ENCODE measurements around the gene MATK.

Gene MATK

GRCh38 chr19:3788996-3789778 lies 3.0 kb upstream of the MATK start:
- no peak for DNase-seq (ENCODE audit: low read depth)

- no peak for DNase-seq (ENCODE audit: low read depth)
These were observed 687 bp downstream of the MATK start for GRCh38 chr19:3785451-3785937.

DNA sequence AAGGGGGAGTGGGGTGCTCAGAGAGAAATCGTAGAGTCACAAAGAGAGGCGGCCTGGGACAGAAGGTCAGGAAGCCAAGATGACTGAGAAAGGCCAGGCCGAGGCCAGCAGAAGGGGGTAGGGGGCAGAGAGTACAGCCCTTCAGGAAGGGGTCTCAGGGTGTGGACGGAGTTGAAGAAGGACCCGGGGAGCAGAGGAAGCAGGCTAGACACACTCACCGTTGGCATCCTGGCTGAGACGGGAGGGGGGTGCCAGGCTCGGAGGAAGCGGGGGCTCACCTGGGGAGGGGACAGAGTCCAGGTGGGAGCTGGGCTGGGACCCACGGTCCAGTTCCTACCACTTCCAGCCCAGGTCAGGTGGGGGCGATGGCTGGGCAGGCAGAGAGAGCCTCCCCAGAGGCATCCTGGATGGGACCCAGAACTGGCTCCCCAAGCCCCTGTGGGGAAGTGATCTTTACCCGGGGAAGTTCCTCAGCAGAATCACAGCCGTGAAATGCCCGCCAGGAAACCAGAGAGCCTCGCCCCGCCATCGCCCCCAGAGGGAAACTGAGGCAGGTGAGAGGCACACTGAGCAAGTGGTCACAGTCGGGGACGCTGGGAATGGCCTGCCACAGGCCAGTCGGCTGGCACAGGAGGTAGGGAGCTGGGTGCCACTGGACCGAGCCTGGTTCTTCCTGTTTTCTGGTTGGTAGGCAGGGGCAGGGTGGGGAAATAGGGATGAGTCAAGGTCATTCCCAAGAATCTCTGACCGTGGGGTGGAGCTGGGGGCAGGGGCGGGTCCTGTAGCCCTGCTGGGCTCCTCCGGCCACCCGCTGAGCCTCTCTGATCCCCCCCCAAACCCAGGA lies 1.4 kb downstream of the MATK start:
- no peak for DNase-seq (ENCODE audit: low read depth)

DNA sequence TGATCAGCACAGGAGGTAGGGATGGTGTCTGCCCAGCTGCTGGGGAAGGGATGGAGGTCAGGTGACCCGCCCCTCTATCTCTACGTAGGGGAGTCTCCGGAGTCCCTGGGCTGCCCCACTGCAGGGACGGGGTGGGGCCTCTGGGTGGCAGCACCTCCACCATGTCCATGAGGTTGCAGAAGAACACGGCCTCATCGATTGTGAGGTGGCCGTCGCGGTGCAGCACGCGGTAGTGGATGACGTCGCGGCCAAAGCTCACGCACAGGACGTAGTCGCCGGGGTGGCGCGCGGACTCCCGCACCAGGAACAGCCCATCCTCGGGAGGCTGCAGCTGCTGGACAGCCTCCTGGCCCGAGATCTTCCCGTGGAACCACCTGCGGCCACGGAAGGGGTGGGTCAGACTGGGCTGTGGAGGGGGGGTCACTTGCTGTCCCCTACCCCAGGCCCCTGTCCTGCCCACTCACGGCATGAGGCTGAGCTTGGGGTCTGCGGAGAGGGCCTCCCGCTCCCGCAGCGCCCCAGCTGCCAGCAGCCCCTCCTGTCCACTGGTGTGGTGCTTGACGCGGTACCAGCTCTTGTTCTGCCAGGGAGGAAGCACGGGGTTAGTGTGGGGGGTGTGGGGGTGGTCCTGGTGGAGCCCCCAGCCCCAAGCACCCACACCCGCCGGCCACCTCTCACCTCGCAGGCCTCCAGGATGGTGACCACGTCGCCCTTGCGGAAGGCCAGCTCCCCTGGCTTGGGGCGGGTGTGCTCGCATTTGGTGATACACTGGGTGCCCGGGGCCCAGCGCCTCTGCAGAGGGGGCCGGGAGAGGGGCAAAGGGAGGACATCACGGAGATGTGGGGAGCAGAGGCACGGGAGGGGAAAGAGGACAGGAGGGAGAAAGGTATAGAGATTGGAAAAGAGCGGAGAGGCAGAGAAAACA lies 2.3 kb downstream of the MATK start:
- DNase-seq (ENCODE audit: low read depth), result no peak

GRCh38 chr19:3782903-3783302 lies 3.3 kb downstream of the MATK start:
- DNase-seq (ENCODE audit: low read depth), result no peak

DNA sequence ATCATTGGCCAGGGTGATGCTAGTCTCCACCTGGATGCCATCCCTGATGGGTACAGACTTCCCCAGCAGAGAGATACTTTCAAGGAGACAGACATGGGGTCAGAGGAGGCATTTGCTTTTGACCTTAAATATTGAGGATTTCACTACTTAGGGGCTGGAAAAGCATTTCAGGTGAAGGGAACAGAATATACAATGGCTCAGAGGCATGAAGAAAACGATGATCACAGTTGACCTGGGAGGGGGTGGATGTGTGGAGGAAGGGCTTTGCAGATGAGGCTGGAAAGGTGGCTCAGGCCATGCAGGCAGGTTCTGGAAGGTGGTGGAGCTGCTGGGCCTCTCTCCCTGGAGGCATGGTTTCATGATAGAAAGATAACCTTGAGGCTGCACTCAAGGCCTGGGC lies 3.9 kb downstream of the MATK start:
- no peak for DNase-seq (ENCODE audit: low read depth)

- no peak for DNase-seq (ENCODE audit: low read depth)
These were observed 4.6 kb downstream of the MATK start for GRCh38 chr19:3781603-3782002.

- DNase-seq (ENCODE audit: low read depth), result no peak
These were observed 5.3 kb downstream of the MATK start for GRCh38 chr19:3780786-3781304.

GRCh38 chr19:3778899-3779723 lies 7.1 kb downstream of the MATK start:
- no peak for DNase-seq (ENCODE audit: low read depth)

GRCh38 chr19:3778104-3778867 lies 7.9 kb downstream of the MATK start:
- DNase-seq (ENCODE audit: low read depth), result no peak

- no peak for DNase-seq (ENCODE audit: low read depth)
These were observed 9.6 kb downstream of the MATK start for GRCh38 chr19:3776479-3777040.

- DNase-seq (ENCODE audit: low read depth), result no peak
These were observed 10.3 kb downstream of the MATK start for GRCh38 chr19:3775831-3776230.

- DNase-seq (ENCODE audit: low read depth), result no peak
These were observed 10.8 kb downstream of the MATK start for GRCh38 chr19:3775374-3775711.

DNA sequence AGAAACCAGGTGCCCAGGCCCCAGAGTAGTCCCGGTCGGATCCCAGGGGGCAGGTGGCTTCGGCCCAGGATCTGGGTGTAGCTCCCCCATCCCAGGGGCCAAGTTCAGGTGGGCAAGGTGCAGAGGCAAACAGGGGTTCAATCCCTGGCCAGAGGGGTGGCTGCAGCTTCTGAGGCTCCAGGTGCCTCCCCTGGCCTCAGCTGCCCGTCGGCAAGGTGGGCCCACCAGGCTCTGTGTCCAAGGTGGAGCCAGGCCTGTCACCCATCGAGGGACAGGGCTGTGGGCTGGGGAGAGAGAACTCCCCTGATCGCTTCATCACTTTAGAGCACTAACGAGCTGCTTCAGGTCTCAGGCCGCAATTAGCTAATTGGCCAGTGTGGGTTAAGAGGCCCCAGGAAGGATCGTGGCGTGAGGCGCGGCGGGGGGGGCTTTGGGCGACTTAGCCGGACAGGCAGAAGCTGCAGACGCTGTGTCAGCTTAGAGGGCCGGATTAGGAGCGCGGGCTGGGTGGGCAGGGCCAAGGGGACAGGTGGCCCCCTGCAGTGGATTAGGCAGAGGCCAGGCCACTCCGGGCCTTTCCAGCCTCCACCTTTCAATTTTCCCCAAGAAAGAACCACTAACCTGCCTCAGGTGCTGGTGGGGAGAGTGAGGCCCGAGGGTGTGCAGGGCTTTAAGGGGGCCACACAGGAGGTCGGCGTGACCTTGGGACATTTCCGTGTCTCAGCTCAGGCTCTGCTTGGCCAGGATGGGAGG lies 11.4 kb downstream of the MATK start:
- no peak for DNase-seq (ENCODE audit: low read depth)

GRCh38 chr19:3773814-3774515 lies 12.2 kb downstream of the MATK start:
- no peak for DNase-seq (ENCODE audit: low read depth)

- no peak for DNase-seq (ENCODE audit: low read depth)
These were observed 14.2 kb downstream of the MATK start, which contains the start of gene RAX2 for GRCh38 chr19:3771906-3772455. Gene RAX2, minus strand, starts transcription at chr19:3772228. Its CDS starts 486 bp downstream, at chr19:3771742.

DNA sequence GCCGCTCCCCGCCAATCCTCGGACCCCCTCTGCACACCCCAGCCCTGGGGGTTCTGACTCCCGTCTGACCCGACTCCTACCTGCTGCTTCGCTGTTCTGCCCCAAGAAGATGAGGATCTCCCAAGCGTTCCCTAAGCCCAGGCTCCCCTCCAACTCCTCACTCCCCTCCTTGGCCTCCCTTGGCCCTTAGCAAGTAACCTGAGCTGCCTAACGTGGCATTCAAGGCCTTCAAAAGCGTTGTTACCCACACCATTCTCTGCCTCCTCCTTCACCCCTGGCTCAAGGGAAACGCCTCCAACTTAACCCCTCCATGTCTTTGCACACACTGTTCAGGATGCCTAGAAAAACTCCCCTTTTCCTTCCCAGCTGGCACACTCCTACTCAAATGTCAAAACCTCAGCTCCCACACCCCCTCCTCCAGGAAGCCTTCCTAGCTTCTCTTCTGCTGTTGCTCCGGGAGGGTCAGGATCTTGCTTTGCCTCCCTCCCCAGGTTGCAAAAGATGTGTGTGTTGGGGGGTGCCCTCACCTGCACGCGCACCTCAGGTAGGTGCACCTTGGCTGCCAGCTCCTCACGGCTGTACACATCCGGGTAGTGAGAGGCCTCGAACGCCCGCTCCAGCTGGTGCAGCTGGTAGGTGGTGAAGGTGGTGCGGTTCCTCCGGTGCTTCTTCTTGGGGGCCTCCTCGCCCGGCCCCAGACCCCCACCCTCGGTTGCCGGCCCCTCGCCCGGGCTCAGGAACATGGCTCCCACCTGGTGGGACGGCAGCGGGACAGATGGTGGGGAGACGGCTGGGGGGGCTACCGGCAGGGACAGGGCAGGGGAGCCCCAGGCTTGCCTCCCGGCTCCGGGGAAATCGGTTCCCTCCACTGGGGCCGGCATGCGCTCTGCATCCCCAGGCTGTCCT lies 14.9 kb downstream of the MATK start:
- no peak for DNase-seq (ENCODE audit: low read depth)
